MCF 10A (cell line): ENCODE data around the gene GARIN5A. TPM values are rescaled to one million over a fixed set of nuclear protein-coding genes. Genes with fewer than 3 reads are reported as not detected.

ENCODE experiments used
- BruUV-seq: library from RNA; stranded (reverse); fragments of 400-500 nt; replicated peaks from 2 replicates; lab custom pipeline; 2021; lab: Mats Ljungman, UMichigan
- CTCF ChIA-PET: fragments of 300-600 bp; sonication (Branson Sonifier 250); formaldehyde crosslinking; extraction: SDS; loops from one replicate; lab custom pipeline; 2021; ENCODE audit warnings: antibody characterized with exemption, inconsistent platforms; lab: Yijun Ruan, JAX
- POLR2A ChIA-PET: fragments of 300-600, 350-650 bp; sonication (Branson Sonifier 250); formaldehyde crosslinking; extraction: SDS; loops from one replicate; lab custom pipeline; 2020; ENCODE audit warnings: antibody characterized with exemption, inconsistent platforms; lab: Yijun Ruan, JAX
- DNase-seq: peaks from one replicate; pipeline ENCODE4 v3.0.0-alpha.2; 2018; ENCODE audit not compliant: unreplicated experiment
- H3K27ac Mint-ChIP-seq: one replicate; pipeline ENCODE4 v1.8.0; 2022; ENCODE audit warnings: mild to moderate bottlenecking, low read depth, mixed read lengths; ENCODE audit not compliant: unreplicated experiment
- H3K27me3 Mint-ChIP-seq: one replicate; pipeline ENCODE4 v1.8.0; 2022; ENCODE audit warnings: mixed read lengths; ENCODE audit not compliant: insufficient read depth, unreplicated experiment
- H3K36me3 Mint-ChIP-seq: one replicate; pipeline ENCODE4 v1.8.0; 2022; ENCODE audit warnings: mild to moderate bottlenecking, moderate library complexity, mixed read lengths; ENCODE audit not compliant: insufficient read depth, unreplicated experiment
- H3K4me1 Mint-ChIP-seq: one replicate; pipeline ENCODE4 v1.8.0; 2022; ENCODE audit warnings: mixed read lengths; ENCODE audit not compliant: insufficient read depth, unreplicated experiment
- H3K4me3 Mint-ChIP-seq: one replicate; pipeline ENCODE4 v1.8.0; 2022; ENCODE audit warnings: mild to moderate bottlenecking, moderate library complexity, mixed read lengths; ENCODE audit not compliant: unreplicated experiment
- H3K9me3 Mint-ChIP-seq: one replicate; pipeline ENCODE4 v1.8.0; 2022; ENCODE audit warnings: mixed read lengths; ENCODE audit not compliant: unreplicated experiment
- CTCF ChIP-seq: fragments of 200-600 bp; IDR thresholded peaks from one replicate; pipeline ENCODE4 v1.8.0; 2022; ENCODE audit warnings: antibody characterized with exemption, mild to moderate bottlenecking; ENCODE audit not compliant: unreplicated experiment
- intact Hi-C: fragments of 100-400 bp; cut with micrococcal nuclease; formaldehyde crosslinking; loops from 2 replicates; pipeline ENCODE4 v1.14.1; 2022
- total RNA-seq: library from RNA; stranded (reverse); gene quantifications from 2 replicates; pipeline ENCODE4 v1.2.3, GENCODE V29; 2022

Gene GARIN5A
- total RNA-seq, 1 experiment from 2014 or later = 1.5 TPM

DNA sequence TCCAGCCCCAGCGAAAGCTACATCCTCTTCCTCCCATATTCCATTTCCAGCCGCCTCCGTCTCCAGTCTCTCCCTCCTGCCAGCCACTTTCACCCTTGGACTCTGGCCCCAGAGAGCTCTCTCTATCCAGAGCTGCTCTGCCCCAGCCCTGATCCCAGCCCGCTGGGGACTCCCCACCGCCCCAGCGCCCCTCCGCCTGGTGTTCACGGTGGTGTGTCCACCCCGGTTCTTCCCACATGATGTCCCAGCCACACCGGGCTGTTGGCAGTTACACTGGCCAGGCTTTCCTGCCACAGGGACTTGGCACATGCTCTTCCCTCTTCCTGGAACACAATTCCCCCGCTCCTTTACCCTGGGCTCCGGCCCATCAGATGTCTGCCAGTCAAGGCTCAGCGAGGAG, 11.6 kb downstream of the GARIN5A start:
- CTCF ChIA-PET = interaction anchor here (0.6 to 1.4 kb wide), 3 partner anchors 112 to 522 kb away, joined by 3 read pairs; no protein-coding TSS in a partner anchor
- H3K27me3 Mint-ChIP-seq = no peaks in the 10 kb centered on the region

DNA sequence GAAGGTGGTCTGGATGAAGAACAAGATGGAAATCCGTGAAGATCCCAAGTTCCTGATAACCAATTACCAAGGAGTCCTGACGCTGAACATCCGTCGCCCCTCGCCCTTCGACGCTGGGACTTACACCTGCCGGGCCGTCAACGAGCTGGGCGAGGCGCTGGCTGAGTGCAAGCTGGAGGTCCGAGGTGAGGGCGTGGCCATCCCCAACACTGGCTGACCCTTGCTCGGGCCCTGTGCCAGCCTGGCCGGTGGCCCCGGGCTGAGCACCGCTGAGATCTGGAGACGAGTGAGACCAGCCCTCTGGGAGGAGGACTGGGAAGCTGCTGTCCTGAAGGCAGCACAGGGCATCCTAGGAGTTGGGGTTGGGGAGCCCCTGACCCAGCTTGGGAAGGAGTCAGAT, 12.3 kb downstream of the GARIN5A start:
- no TSS peak for BruUV-seq
- Mint-ChIP-seq H3K9me3 (no peaks in the 10 kb centered on the region), H3K4me1 (no peaks in the 10 kb centered on the region), H3K36me3 (no peaks in the 10 kb centered on the region), H3K27me3 (no peaks in the 10 kb centered on the region), H3K27ac (no peak overlapping the region), H3K4me3 (no peak overlapping the region)
- intact Hi-C loops = no loop called here
- no peak for DNase-seq
- TF ChIP-seq CTCF = no peak
- CTCF ChIA-PET = interaction anchor here (0.5 to 0.7 kb wide), 3 partner anchors 38 to 956 kb away, joined by 3 read pairs; no protein-coding TSS in a partner anchor
- POLR2A ChIA-PET = no interaction called here

More for the DNA sequence above, 11.6 kb downstream of the GARIN5A start:
- no peak overlapping the region for H3K4me3 Mint-ChIP-seq
- DNase-seq = no peak
- no peaks in the 10 kb centered on the region for H3K4me1 Mint-ChIP-seq
- no peaks in the 10 kb centered on the region for H3K9me3 Mint-ChIP-seq
- no peak for TF ChIP-seq CTCF
- no peaks in the 10 kb centered on the region for H3K36me3 Mint-ChIP-seq
- no peak overlapping the region for H3K27ac Mint-ChIP-seq
- BruUV-seq = no TSS peak
- intact Hi-C loops = no loop called here
- POLR2A ChIA-PET = no interaction called here

DNA sequence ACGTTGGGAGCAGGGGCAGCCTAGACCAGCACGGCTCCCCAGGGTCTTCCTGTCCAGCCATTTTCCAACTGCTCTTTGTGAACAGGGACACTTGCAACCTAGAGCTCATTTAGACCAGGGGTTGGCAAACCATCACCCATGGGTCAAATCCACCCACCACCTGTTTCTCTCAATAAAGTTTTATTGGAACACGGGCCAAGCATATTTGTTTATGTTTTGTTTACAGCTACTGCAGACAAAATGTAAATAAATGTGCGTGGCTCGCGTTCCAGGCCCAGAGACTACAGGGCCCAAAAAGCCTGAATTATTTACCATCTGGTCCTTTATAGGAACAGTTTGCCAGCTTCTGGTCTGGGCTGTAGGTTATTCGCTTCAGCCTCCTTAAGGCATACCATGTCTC, 13.7 kb downstream of the GARIN5A start:
- Mint-ChIP-seq H3K36me3 (no peaks in the 10 kb centered on the region), H3K9me3 (no peaks in the 10 kb centered on the region), H3K4me3 (no peak overlapping the region), H3K27ac (no peak overlapping the region), H3K27me3 (no peaks in the 10 kb centered on the region), H3K4me1 (no peaks in the 10 kb centered on the region)
- intact Hi-C loops = no loop called here
- POLR2A ChIA-PET = interaction anchor here (1.1 to 1.4 kb wide), 2 partner anchors 75 to 94 kb away, joined by 3 to 4 read pairs; no protein-coding TSS in a partner anchor
- CTCF ChIA-PET = interaction anchor here (0.5 to 3.4 kb wide), 11 partner anchors 9 to 1010 kb away, joined by 3 to 27 read pairs (median 3); partner anchors contain the start of gene NAPSA
- DNase-seq = no peak
- TF ChIP-seq CTCF = no peak
- BruUV-seq = no TSS peak

DNA sequence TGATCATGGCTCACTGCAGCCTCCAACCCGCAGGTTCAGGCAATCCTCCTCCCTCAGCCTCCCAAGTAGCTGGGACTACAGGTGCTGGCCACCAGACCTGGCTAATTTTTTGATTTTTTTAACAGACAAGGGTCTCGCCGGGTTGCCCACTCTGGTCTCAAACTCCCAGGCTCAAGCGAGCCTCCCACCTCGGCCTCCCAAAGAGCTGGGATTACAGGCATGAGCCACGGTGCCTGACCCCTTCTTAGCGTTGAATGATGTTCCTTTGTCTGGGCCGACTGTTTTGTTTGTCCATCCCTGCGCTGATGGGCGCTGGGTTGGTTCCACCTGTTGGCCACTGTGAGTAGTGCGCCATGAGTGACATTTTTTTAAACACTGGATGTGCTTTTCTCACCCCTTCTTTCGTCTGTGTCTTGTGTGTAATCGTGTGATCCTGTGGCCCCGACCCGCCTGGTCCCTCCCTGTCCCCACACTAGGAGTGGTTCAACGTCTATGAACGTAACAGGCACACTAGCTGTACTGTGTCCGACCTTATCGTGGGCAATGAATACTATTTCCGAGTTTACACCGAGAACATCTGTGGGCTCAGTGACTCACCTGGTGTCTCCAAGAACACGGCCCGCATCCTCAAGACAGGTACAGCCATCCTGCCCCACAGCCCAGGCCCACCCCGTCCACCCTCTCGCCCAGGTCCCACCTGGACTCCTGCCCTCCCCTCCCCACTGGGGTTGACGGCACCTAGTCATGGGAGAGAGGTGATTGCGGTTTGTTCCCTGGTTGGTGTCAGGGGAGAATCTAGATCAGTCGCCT, 15.4 kb downstream of the GARIN5A start:
- peak; percentile 78 for DNase-seq
- no TSS peak for BruUV-seq

More for the DNA sequence above, 15.4 kb downstream of the GARIN5A start:
- POLR2A ChIA-PET = interaction anchor here (0.6 to 1.6 kb wide), 3 partner anchors 76 to 646 kb away, joined by 3 to 10 read pairs (median 4); partner anchors contain the start of gene POLD1
- Mint-ChIP-seq H3K27ac (no peak overlapping the region), H3K4me1 (no peaks in the 10 kb centered on the region), H3K9me3 (peaks cover 7% of the 10 kb centered on the region), H3K36me3 (no peaks in the 10 kb centered on the region), H3K4me3 (no peak overlapping the region), H3K27me3 (peaks cover 14% of the 10 kb centered on the region)
- peak; percentile 81 for TF ChIP-seq CTCF
- intact Hi-C loops = loop anchor here (1.0 to 2.0 kb wide), 3 partner anchors 93 to 322 kb away; no protein-coding TSS in a partner anchor
- CTCF ChIA-PET = interaction anchor here (0.6 to 3.4 kb wide), 23 partner anchors 12 to 1014 kb away, joined by 3 to 27 read pairs (median 5); partner anchors contain the start of genes NAPSA and NR1H2
